Liver (tissue), 9 donors: ENCODE measurements around the gene APOH. TPM values are rescaled to one million over a fixed set of nuclear protein-coding genes. Genes with fewer than 3 reads are reported as not detected.
A peak's percentile ranks its signal among the peaks of the same experiment; 100 is the strongest.

Experiments used
- DNase-seq: peaks from one replicate; pipeline ENCODE4 v3.0.0-alpha.2; 2017; ENCODE audit warnings: low spot score
- H3K27ac ChIP-seq, 2 donors: one replicate each; pipeline ENCODE4 v1.7.0; 2013; ENCODE audit warnings: inconsistent platforms in 2 of 2, low read length in 2 of 2, control low read depth in 1 of 2, low read depth in 1 of 2, mild to moderate bottlenecking in 1 of 2
- H3K27me3 ChIP-seq, 4 donors: one replicate each; pipeline versions ENCODE4 v1.6.1 to v1.7.0; 2013; ENCODE audit warnings: low read length in 3 of 4, inconsistent platforms in 1 of 4, mild to moderate bottlenecking in 1 of 4, moderate library complexity in 1 of 4; ENCODE audit not compliant: control insufficient read depth in 4 of 4, insufficient read depth in 4 of 4
- H3K36me3 ChIP-seq, 4 donors: one replicate each; pipeline versions ENCODE4 v1.6.1 to v1.7.0; 2013; ENCODE audit warnings: low read length in 3 of 4, mild to moderate bottlenecking in 3 of 4, low read depth in 1 of 4, moderate library complexity in 1 of 4; ENCODE audit not compliant: control insufficient read depth in 4 of 4, insufficient read depth in 3 of 4
- H3K4me1 ChIP-seq, 4 donors: one replicate each; pipeline versions ENCODE4 v1.6.1 to v1.7.0; 2013; ENCODE audit warnings: low read length in 3 of 4, mild to moderate bottlenecking in 3 of 4, moderate library complexity in 1 of 4; ENCODE audit not compliant: control insufficient read depth in 4 of 4, insufficient read depth in 4 of 4
- H3K4me3 ChIP-seq, 3 donors: one replicate each; pipeline versions ENCODE4 v1.6.1 to v1.7.0; 2013; ENCODE audit warnings: low read length in 3 of 3, control low read depth in 1 of 3, low read depth in 1 of 3, mild to moderate bottlenecking in 1 of 3
- H3K9ac ChIP-seq, 2 donors: one replicate each; pipeline ENCODE4 v1.7.0; 2013; ENCODE audit warnings: low read length in 2 of 2, mild to moderate bottlenecking in 2 of 2, moderate library complexity in 2 of 2, control low read depth in 1 of 2, low read depth in 1 of 2
- H3K9me3 ChIP-seq, 4 donors: one replicate each; pipeline versions ENCODE4 v1.6.1 to v1.7.0; 2013; ENCODE audit warnings: low read length in 3 of 4; ENCODE audit not compliant: control insufficient read depth in 4 of 4
- EGR1 ChIP-seq, 2 donors: IDR thresholded peaks; 2 replicates each; pipeline ENCODE4 v1.6.1; 2016 to 2018; ENCODE audit warnings: antibody characterized with exemption in 2 of 2, low read depth in 2 of 2
- FOXA1 ChIP-seq: IDR thresholded peaks from 2 replicates; pipeline ENCODE4 v1.6.1; 2016; ENCODE audit warnings: antibody characterized with exemption
- FOXA2 ChIP-seq: IDR thresholded peaks from 2 replicates; pipeline ENCODE4 v1.6.1; 2016; ENCODE audit warnings: antibody characterized with exemption
- HNF4A ChIP-seq, 2 donors: conservative IDR thresholded peaks; 2 replicates each; pipeline ENCODE4 v1.6.1; 2016; ENCODE audit warnings: antibody characterized with exemption in 2 of 2, mild to moderate bottlenecking in 2 of 2
- JUND ChIP-seq, 2 donors: IDR thresholded peaks; 2 replicates each; pipeline ENCODE4 v1.6.1; 2016; ENCODE audit warnings: antibody characterized with exemption in 2 of 2
- NR2F2 ChIP-seq: IDR thresholded peaks from 2 replicates; pipeline ENCODE4 v1.6.1; 2016; ENCODE audit warnings: antibody characterized with exemption
- RAD21 ChIP-seq, 2 donors: IDR thresholded peaks; 2 replicates each; pipeline ENCODE4 v1.6.1; 2016; ENCODE audit warnings: antibody characterized with exemption in 2 of 2, mild to moderate bottlenecking in 2 of 2
- RXRA ChIP-seq, 2 donors: IDR thresholded peaks; 2 replicates each; pipeline ENCODE4 v1.6.1; 2017 to 2018; ENCODE audit warnings: antibody characterized with exemption in 2 of 2, mild to moderate bottlenecking in 1 of 2
- SP1 ChIP-seq: IDR thresholded peaks from 2 replicates; pipeline ENCODE4 v1.6.1; 2018; ENCODE audit warnings: antibody characterized with exemption, mild to moderate bottlenecking
- TAF1 ChIP-seq: conservative IDR thresholded peaks from 2 replicates; pipeline ENCODE4 v1.6.1; 2016; ENCODE audit warnings: antibody characterized with exemption, mild to moderate bottlenecking
- YY1 ChIP-seq: IDR thresholded peaks from 2 replicates; pipeline ENCODE4 v1.6.1; 2016; ENCODE audit warnings: antibody characterized with exemption, mild to moderate bottlenecking
- WGBS: extraction: QIAGEN DNeasy Blood & Tissue Kit; methylation state at CpG from one replicate; pipeline ENCODE4 v1.1.7; 2013; 5-methylcytosine and 5-hydroxymethylcytosine counted together
- polyA plus RNA-seq, 2 donors: library from polyadenylated mRNA; stranded (reverse) in 1 of 2; unstranded in 1 of 2; fragments of 200-250 nt in 1 of 2; fragments of >200 nt in 1 of 2; fragmentation: Nextera tagmentation in 1 of 2; extraction: Ambion mirVana in 1 of 2; gene quantifications; one replicate each; pipeline versions ENCODE4 v1.2.1 to v1.2.3, GENCODE V29; 2013 to 2015
- total RNA-seq, 2 donors: library from RNA; depleted of rRNA; stranded (reverse); fragments of >200 nt; gene quantifications; one replicate each; pipeline ENCODE4 v1.2.3, GENCODE V29; 2014
- TF ChIP-seq, protein P1 (sequence below): IDR thresholded peaks from 2 replicates; pipeline ENCODE4 v1.6.1; 2016; ENCODE audit warnings: antibody characterized with exemption
- TF ChIP-seq, protein P2 (sequence below): IDR thresholded peaks from 2 replicates; pipeline ENCODE4 v1.6.1; 2016; ENCODE audit warnings: antibody characterized with exemption
- TF ChIP-seq, protein P3 (sequence below): fragments of 150-350 bp; IDR thresholded peaks from 2 replicates; pipeline ENCODE4 v1.5.1; 2017; ENCODE audit warnings: improper control_type of control experiment, low read depth, low read length; ENCODE audit not compliant: missing input control
- donor health status: healthy.
- donor health status: healthy.
- donor health status: healthy.
- donor health status: healthy.
- donor health status: healthy.

APOH gene
- total and polyA plus RNA-seq, 4 donors = 2,858 to 7,307 (median 5,841) TPM

DNA sequence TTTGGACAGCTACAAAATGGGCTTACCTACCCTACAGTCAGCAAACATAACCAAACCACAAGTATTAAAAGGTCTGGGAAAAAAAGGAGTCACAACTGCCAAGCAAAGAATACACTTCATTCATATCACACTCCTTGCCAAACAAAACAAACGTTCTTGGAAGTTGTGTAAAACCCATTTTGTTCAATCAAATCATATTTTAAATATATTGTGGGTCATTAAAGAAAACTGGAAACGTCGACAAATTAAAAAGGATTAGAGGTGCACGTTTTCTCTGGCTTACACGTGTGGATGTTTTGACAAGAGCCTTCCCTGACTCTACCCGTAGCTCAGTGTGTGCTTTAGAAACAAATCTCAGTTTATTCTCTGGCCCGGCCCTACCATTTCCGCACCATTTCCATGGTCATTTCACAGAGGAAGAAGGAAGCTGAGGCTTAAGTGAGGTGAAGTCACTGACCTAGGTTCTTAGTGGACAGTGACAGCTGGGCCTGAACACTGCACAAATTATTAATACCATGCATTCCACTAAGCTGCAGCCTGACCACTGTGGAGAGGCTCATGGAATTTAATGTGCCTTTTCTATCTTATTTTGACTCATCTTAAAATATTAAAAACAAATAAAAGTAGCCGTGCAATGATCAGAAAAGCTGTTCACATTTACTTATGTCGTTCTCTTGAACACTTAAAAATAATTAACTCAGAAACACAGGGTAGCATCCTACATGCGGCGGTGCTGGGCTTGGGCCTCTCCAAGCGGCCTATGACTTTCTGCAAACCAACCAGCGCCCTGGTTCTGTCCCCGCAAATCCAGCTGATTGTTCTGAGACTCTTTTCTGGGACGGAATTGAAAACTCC is 38.2 kb downstream of the APOH start:
- Histone ChIP-seq H3K36me3 (no peaks in the 10 kb centered on the region), H3K4me1 (peaks cover 0 to 12% (median 6%) of the 10 kb centered on the region in 4 donors), H3K27me3 (no peaks in the 10 kb centered on the region), H3K4me3 (peak overlapping the region; percentile 50 to 86 (median 59)), H3K27ac (peak overlapping the region; percentile 25 to 40), H3K9ac (peak overlapping the region; percentile 5 to 72), H3K9me3 (no peaks in the 10 kb centered on the region)
- no peak for DNase-seq
- 54% methylated on average over 16 of the region's 16 CpGs for WGBS
- TF ChIP-seq, protein P1, sequence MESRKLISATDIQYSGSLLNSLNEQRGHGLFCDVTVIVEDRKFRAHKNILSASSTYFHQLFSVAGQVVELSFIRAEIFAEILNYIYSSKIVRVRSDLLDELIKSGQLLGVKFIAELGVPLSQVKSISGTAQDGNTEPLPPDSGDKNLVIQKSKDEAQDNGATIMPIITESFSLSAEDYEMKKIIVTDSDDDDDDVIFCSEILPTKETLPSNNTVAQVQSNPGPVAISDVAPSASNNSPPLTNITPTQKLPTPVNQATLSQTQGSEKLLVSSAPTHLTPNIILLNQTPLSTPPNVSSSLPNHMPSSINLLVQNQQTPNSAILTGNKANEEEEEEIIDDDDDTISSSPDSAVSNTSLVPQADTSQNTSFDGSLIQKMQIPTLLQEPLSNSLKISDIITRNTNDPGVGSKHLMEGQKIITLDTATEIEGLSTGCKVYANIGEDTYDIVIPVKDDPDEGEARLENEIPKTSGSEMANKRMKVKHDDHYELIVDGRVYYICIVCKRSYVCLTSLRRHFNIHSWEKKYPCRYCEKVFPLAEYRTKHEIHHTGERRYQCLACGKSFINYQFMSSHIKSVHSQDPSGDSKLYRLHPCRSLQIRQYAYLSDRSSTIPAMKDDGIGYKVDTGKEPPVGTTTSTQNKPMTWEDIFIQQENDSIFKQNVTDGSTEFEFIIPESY = no peak
- peak in 1 of 2 donors; percentile 9 for TF ChIP-seq RXRA (IDR thresholded peaks at IDR 0.05)
- TF ChIP-seq FOXA2 = no peak

DNA sequence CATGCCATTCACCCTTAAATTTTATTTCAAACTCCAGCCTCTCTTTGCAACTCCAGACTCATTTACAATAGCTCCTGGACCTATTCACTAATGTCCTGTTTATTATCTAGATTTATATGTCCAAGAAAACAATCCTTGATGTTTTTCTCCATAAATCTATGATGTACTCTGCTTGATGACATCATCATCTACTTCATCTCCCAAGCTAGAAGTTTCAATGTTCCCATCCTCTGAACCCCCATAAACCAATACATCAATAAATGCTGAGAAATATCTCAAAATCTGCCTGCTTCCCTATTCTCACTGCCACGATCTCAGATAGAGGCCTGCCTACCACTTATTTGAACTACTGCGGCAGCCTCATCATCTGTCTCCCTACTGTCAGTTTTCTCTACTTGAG is 41.5 kb downstream of the APOH start:
- WGBS = 93% methylated on average over 2 of the region's 2 CpGs
- H3K27ac ChIP-seq = no peak overlapping the region
- TF ChIP-seq JUND (IDR thresholded peaks at IDR 0.05) (no peak), RAD21 (IDR thresholded peaks at IDR 0.05) (no peak), FOXA2 (no peak), EGR1 (IDR thresholded peaks at IDR 0.05; ENCODE audit: low read depth in 2 of 2) (no peak), TAF1 (no peak), SP1 (no peak)
- TF ChIP-seq, protein P2, sequence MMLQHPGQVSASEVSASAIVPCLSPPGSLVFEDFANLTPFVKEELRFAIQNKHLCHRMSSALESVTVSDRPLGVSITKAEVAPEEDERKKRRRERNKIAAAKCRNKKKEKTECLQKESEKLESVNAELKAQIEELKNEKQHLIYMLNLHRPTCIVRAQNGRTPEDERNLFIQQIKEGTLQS = no peak

DNA sequence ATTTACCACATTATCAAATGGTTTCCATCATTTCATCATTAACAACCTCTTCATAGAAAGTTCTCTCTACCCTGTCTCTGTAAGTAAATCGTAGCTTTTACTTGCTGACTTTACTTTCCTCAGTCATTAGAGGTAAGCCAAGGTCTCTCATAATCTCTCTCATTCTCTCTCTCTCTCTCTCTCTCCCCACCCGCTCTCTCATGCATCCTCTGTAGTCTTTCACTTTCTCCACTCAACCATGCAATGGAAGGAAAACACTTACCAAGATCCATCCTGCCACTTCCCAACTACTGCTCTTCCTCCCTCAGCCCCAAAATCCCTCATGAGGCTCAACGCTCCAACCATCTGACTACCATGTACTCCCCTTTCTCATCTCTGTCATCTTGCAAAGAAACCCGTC is 43.4 kb downstream of the APOH start:
- H3K36me3 ChIP-seq = peaks cover 0 to 2% (median 0%) of the 10 kb centered on the region in 4 donors
- H3K4me1 ChIP-seq = peaks cover 0 to under 1% (median 0%) of the 10 kb centered on the region in 4 donors
- DNase-seq = no peak
- H3K4me3 ChIP-seq = no peak overlapping the region
- no peaks in the 10 kb centered on the region for H3K9me3 ChIP-seq
- no peak overlapping the region for H3K9ac ChIP-seq
- WGBS = 98% methylated on average over 4 of the region's 4 CpGs
- no peak for TF ChIP-seq TAF1
- no peak for TF ChIP-seq JUND (IDR thresholded peaks at IDR 0.05)
- no peak for TF ChIP-seq YY1
- no peak for TF ChIP-seq SP1
- no peak for TF ChIP-seq FOXA1
- TF ChIP-seq RXRA (IDR thresholded peaks at IDR 0.05) = no peak
- TF ChIP-seq, protein P3, sequence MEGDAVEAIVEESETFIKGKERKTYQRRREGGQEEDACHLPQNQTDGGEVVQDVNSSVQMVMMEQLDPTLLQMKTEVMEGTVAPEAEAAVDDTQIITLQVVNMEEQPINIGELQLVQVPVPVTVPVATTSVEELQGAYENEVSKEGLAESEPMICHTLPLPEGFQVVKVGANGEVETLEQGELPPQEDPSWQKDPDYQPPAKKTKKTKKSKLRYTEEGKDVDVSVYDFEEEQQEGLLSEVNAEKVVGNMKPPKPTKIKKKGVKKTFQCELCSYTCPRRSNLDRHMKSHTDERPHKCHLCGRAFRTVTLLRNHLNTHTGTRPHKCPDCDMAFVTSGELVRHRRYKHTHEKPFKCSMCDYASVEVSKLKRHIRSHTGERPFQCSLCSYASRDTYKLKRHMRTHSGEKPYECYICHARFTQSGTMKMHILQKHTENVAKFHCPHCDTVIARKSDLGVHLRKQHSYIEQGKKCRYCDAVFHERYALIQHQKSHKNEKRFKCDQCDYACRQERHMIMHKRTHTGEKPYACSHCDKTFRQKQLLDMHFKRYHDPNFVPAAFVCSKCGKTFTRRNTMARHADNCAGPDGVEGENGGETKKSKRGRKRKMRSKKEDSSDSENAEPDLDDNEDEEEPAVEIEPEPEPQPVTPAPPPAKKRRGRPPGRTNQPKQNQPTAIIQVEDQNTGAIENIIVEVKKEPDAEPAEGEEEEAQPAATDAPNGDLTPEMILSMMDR = no peak
- TF ChIP-seq NR2F2 = no peak
- no peak for TF ChIP-seq HNF4A (conservative IDR thresholded peaks at IDR 0.05)
- no peak for TF ChIP-seq RAD21 (IDR thresholded peaks at IDR 0.05)
- no peaks in the 10 kb centered on the region for H3K27me3 ChIP-seq
- no peak overlapping the region for H3K27ac ChIP-seq

More for the DNA sequence above, 41.5 kb downstream of the APOH start:
- no peaks in the 10 kb centered on the region for H3K27me3 ChIP-seq
- H3K9me3 ChIP-seq = no peaks in the 10 kb centered on the region
- H3K4me1 ChIP-seq = peaks cover 0 to 12% (median 6%) of the 10 kb centered on the region in 4 donors
- DNase-seq = no peak
- no peak overlapping the region for H3K9ac ChIP-seq
- no peak overlapping the region for H3K4me3 ChIP-seq
- no peaks in the 10 kb centered on the region for H3K36me3 ChIP-seq
